GM12878 (cell line): ENCODE measurements around the gene TRAF7. TPM values are rescaled to one million over a fixed set of nuclear protein-coding genes. Genes with fewer than 3 reads are reported as not detected.

ENCODE experiments used
- ATAC-seq: fragments of 200-7000 bp; cut with Tn5 transposase; 3 replicates; pipeline ENCODE4 v1.9.1; 2020; ENCODE audit warnings: mild to moderate bottlenecking, moderate library complexity
- BruUV-seq: library from RNA; stranded (reverse); fragments of 400-500 nt; replicated peaks from 2 replicates; lab custom pipeline; 2021; lab: Mats Ljungman, UMichigan
- CTCF ChIA-PET: fragments of 300-600 bp; sonication (Branson Sonifier 250); formaldehyde crosslinking; extraction: SDS; loops from one replicate; lab custom pipeline; 2021; ENCODE audit warnings: inconsistent platforms; lab: Yijun Ruan, JAX
- POLR2A ChIA-PET: fragments of 350-600 bp; formaldehyde crosslinking; extraction: SDS; loops from one replicate; lab custom pipeline; 2021; ENCODE audit warnings: inconsistent platforms; lab: Charles Lee
- RAD21 ChIA-PET: fragments of 300-600 bp; sonication (Branson Sonifier 250); formaldehyde crosslinking; loops from one replicate; lab custom pipeline; 2023; ENCODE audit warnings: antibody characterized with exemption; ENCODE audit not compliant: unreplicated experiment; lab: Charles Lee
- SMC1A ChIA-PET: fragments of 300-600 bp; sonication (Branson Sonifier 250); formaldehyde crosslinking; loops from one replicate; lab custom pipeline; 2023; ENCODE audit not compliant: unreplicated experiment, uncharacterized antibody; lab: Charles Lee
- DNase-seq: peaks from one replicate; pipeline ENCODE4 v3.0.0-alpha.2; 2011; ENCODE audit warnings: low read depth, low spot score
- FAIRE-seq: peaks from 3 replicates; lab custom pipeline; 2011; peaks lifted over from hg19 to GRCh38; lab: Jason Lieb, UNC
- H2AFZ ChIP-seq: 2 replicates; pipeline ENCODE4 v1.6.0; 2011; ENCODE audit warnings: low read depth, low read length, control low read depth; ENCODE audit not compliant: control insufficient read depth
- H3K27ac ChIP-seq: 2 replicates; pipeline ENCODE4 v1.5.1; 2011; ENCODE audit warnings: control low read depth; ENCODE audit not compliant: control insufficient read depth, insufficient read depth
- H3K27me3 ChIP-seq, 2 experiments: replicated peaks in 1 of 2; 2 replicates each; pipeline versions ENCODE4 v1.6.0 to v1.6.1; 2011; ENCODE audit warnings: low read length in 1 of 2; ENCODE audit not compliant: control insufficient read depth in 2 of 2, insufficient read depth in 2 of 2
- H3K36me3 ChIP-seq, 2 experiments: 2 replicates each; pipeline ENCODE4 v1.5.1; 2011; ENCODE audit warnings: low read length in 1 of 2; ENCODE audit not compliant: control insufficient read depth in 2 of 2, insufficient read depth in 2 of 2
- H3K4me1 ChIP-seq: 2 replicates; pipeline ENCODE4 v1.6.1; 2011; ENCODE audit warnings: mild to moderate bottlenecking, low read length, moderate library complexity, mixed read lengths; ENCODE audit not compliant: control insufficient read depth, insufficient read depth
- H3K4me2 ChIP-seq: 2 replicates; pipeline ENCODE4 v1.6.0; 2011; ENCODE audit warnings: control low read depth; ENCODE audit not compliant: control insufficient read depth, insufficient read depth
- H3K4me3 ChIP-seq: fragments of 200-600 bp; sonication (generic); 2 replicates; pipeline ENCODE4 v1.5.1; 2016
- H3K79me2 ChIP-seq: 2 replicates; pipeline ENCODE4 v1.6.0; 2011; ENCODE audit warnings: low read length; ENCODE audit not compliant: control insufficient read depth, insufficient read depth
- H3K9ac ChIP-seq: 2 replicates; pipeline ENCODE4 v1.8.0; 2011; ENCODE audit warnings: low read length, control low read depth, mixed read lengths; ENCODE audit not compliant: control insufficient read depth, insufficient read depth
- H3K9me3 ChIP-seq: replicated peaks from 3 replicates; pipeline ENCODE4 v1.5.1; 2011; ENCODE audit warnings: mild to moderate bottlenecking, low read length; ENCODE audit not compliant: control insufficient read depth, insufficient read depth
- H4K20me1 ChIP-seq: 2 replicates; pipeline ENCODE4 v1.6.0; 2011; ENCODE audit not compliant: control insufficient read depth, insufficient read depth
- CREM ChIP-seq: IDR thresholded peaks from 2 replicates; pipeline ENCODE4 v1.6.1; 2014; ENCODE audit warnings: antibody characterized with exemption, low read depth
- ETV6 ChIP-seq, 2 experiments: fragments of 450-650 bp in 1 of 2; IDR thresholded peaks in 1 of 2; conservative IDR thresholded peaks in 1 of 2; 2 replicates each; pipeline ENCODE4 v1.6.1; 2014; ENCODE audit warnings: antibody characterized with exemption in 1 of 2, borderline replicate concordance in 1 of 2, low read depth in 1 of 2, mild to moderate bottlenecking in 1 of 2, moderate library complexity in 1 of 2
- JUNB ChIP-seq: IDR thresholded peaks from 2 replicates; pipeline ENCODE4 v1.6.1; 2016; ENCODE audit warnings: antibody characterized with exemption, mild to moderate bottlenecking
- JUND ChIP-seq: IDR thresholded peaks from 2 replicates; pipeline ENCODE4 v1.6.1; 2012; ENCODE audit warnings: low read depth, mild to moderate bottlenecking, low read length, improper control_type of control experiment, moderate library complexity
- MXI1 ChIP-seq: fragments of 150-350 bp; IDR thresholded peaks from 2 replicates; pipeline ENCODE4 v1.6.1; 2011; ENCODE audit warnings: low read depth, mild to moderate bottlenecking, inconsistent platforms, low read length, improper control_type of control experiment
- NFIC ChIP-seq: IDR thresholded peaks from 2 replicates; pipeline ENCODE4 v1.6.1; 2012; ENCODE audit warnings: low read depth, mild to moderate bottlenecking, inconsistent platforms, low read length, moderate library complexity
- NFYB ChIP-seq: IDR thresholded peaks from 2 replicates; pipeline ENCODE4 v1.6.1; 2011; ENCODE audit warnings: low read depth, mild to moderate bottlenecking, low read length, improper control_type of control experiment, moderate library complexity; ENCODE audit not compliant: insufficient read depth
- PAX5 ChIP-seq: IDR thresholded peaks from 2 replicates; pipeline ENCODE4 v1.6.1; 2011; ENCODE audit warnings: low read depth, low read length, borderline replicate concordance
- PML ChIP-seq: IDR thresholded peaks from 2 replicates; pipeline ENCODE4 v1.6.1; 2012; ENCODE audit warnings: low read length, inconsistent platforms
- SMAD5 ChIP-seq: IDR thresholded peaks from 2 replicates; pipeline ENCODE4 v1.6.1; 2016; ENCODE audit warnings: antibody characterized with exemption, low read depth
- SMARCA5 ChIP-seq: fragments of 450-650 bp; IDR thresholded peaks from 2 replicates; pipeline ENCODE4 v1.6.1; 2017; ENCODE audit warnings: mild to moderate bottlenecking
- ZNF207 ChIP-seq: fragments of 450-650 bp; IDR thresholded peaks from 2 replicates; pipeline ENCODE4 v1.6.1; 2014; ENCODE audit warnings: antibody characterized with exemption, mild to moderate bottlenecking, borderline replicate concordance
- WGBS: methylation state at CpG from one replicate; pipeline ENCODE4 v1.1.6; 2016; ENCODE audit warnings: low lambda C conversion rate; ENCODE audit not compliant: insufficient replicate concordance, insufficient coverage; ENCODE audit errors: missing lambda C conversion rate; 5-methylcytosine and 5-hydroxymethylcytosine counted together
- in situ Hi-C: fragments of 300-500 bp; cut with MboI; formaldehyde crosslinking; loops from 9 replicates; pipeline ENCODE4 v1.14.3; 2018; ENCODE audit warnings: mixed read lengths
- intact Hi-C: fragments of 100-400 bp; cut with micrococcal nuclease; formaldehyde crosslinking; loops from one replicate; pipeline ENCODE4 v1.14.2; 2022; ENCODE audit not compliant: unreplicated experiment
- polyA plus RNA-seq, 11 experiments: library from polyadenylated mRNA; depleted of rRNA in 4 of 11; unstranded in 6 of 11; stranded (reverse) in 5 of 11; fragments of >200 nt; fragmentation: Nextera tagmentation in 4 of 11; fragmentation: Illumina TruSeq in 1 of 11; extraction: Ambion mirVana in 4 of 11; extraction: Trizol in 1 of 11; gene quantifications; 1 replicate in 1 of 11; 2 replicates in 10 of 11; pipeline versions ENCODE4 v1.2.1 to v1.2.3, GENCODE V29; 2011 to 2016; ENCODE audit warnings: inconsistent platforms in 2 of 11, missing spikeins in 2 of 11, low read depth in 1 of 11
- total RNA-seq, 4 experiments: library from RNA; depleted of rRNA in 3 of 4; stranded (reverse); fragments of >200 nt in 3 of 4; fragmentation: Illumina TruSeq in 1 of 4; extraction: Trizol in 1 of 4; gene quantifications; 2 replicates each; pipeline versions ENCODE4 v1.2.1 to v1.2.3, GENCODE V29; 2013 to 2021
- TF ChIP-seq, protein P1 (sequence below): IDR thresholded peaks from 2 replicates; pipeline ENCODE4 v1.6.1; 2011; ENCODE audit warnings: borderline replicate concordance, low read depth, mild to moderate bottlenecking, moderate library complexity, low read length; ENCODE audit not compliant: insufficient read depth, poor library complexity, severe bottlenecking
- TF ChIP-seq, protein P2 (sequence below): IDR thresholded peaks from 2 replicates; pipeline ENCODE4 v1.6.1; 2012; ENCODE audit warnings: low read depth, low read length, improper control_type of control experiment

The TRAF7 gene
- total and polyA plus RNA-seq, 10 of the 15 experiments (the other 5 are each of a cell fraction or from before 2014, with no cell fraction given), result 0.61 to 87.0 (median 30.0) TPM

DNA sequence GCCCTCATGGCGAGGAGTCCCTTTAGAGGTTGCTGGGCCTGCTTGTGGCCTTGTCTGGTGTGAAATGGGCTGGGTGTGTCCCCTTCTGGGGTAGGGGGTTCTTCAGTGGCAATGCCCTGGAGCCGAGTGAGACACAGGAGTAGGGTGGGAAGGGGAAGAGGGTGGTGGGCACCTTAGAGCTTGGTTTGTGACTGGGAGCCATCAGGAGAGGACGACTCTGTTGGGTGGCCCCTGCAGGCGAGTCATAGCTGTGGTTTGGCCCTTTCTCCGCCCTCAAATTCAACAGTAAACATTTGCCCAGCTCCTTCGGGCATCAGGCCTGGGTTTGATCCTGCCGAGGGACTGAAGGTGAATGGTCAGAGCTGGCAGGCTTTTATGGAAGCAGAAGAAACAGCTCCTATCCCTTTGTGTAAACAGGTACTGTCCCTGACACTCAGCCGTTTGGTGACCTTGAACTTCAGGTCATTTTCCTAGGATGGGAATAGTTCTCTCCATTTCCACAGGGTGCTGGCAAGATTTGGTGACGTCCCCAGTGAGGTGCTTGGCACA is 70.7 kb downstream of the TRAF7 start:
- peak overlapping the region; percentile 48; the same call in 1 of the 2 replicates for H3K4me2 ChIP-seq
- RAD21 ChIA-PET, result no interaction called here
- H3K4me1 ChIP-seq, result peaks cover 5% of the 10 kb centered on the region; the same call in 1 of the 2 replicates
- no peak overlapping the region for H2AFZ ChIP-seq
- FAIRE-seq (no peak), DNase-seq (no peak), ATAC-seq (no peak)
- H3K36me3 ChIP-seq, result peaks cover 4 to 17% of the 10 kb centered on the region in 2 experiments; a peak in 3 of 4 replicates
- H3K9ac ChIP-seq, result no peak overlapping the region
- H3K27me3 ChIP-seq, result no peaks in the 10 kb centered on the region
- no peak overlapping the region for H3K4me3 ChIP-seq
- CTCF ChIA-PET, result interaction anchor here (1.1 to 1.6 kb wide), 2 partner anchors 25 to 171 kb away, joined by 3 read pairs; partner anchors contain the start of gene ECI1
- POLR2A ChIA-PET, result interaction anchor here (2.1 kb wide), 1 partner anchor 12 kb away, joined by 7 read pairs; the partner anchor contains the start of gene PGP
- H3K27ac ChIP-seq, result no peak overlapping the region
- in situ Hi-C loops (no loop called here), intact Hi-C loops (no loop called here)
- no TSS peak for BruUV-seq
- peaks cover 27% of the 10 kb centered on the region for H3K79me2 ChIP-seq
- SMC1A ChIA-PET, result interaction anchor here (1.6 kb wide), 1 partner anchor 26 kb away, joined by 3 read pairs; the partner anchor contains the start of gene ECI1
- no peaks in the 10 kb centered on the region for H3K9me3 ChIP-seq
- TF ChIP-seq ZNF207 (no peak), ETV6 (conservative IDR thresholded peaks at IDR 0.05 in 1 of 2, IDR thresholded peaks at IDR 0.05 in 1 of 2; ENCODE audit: borderline replicate concordance in 1 of 2, low read depth in 1 of 2) (no peak), JUND (no peak), CREM (no peak), PAX5 (no peak), SMARCA5 (no peak), NFYB (no peak), JUNB (no peak), NFIC (no peak), SMAD5 (no peak), PML (no peak), MXI1 (no peak)
- TF ChIP-seq, protein P1, sequence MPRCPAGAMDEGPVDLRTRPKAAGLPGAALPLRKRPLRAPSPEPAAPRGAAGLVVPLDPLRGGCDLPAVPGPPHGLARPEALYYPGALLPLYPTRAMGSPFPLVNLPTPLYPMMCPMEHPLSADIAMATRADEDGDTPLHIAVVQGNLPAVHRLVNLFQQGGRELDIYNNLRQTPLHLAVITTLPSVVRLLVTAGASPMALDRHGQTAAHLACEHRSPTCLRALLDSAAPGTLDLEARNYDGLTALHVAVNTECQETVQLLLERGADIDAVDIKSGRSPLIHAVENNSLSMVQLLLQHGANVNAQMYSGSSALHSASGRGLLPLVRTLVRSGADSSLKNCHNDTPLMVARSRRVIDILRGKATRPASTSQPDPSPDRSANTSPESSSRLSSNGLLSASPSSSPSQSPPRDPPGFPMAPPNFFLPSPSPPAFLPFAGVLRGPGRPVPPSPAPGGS, result no peak
- TF ChIP-seq, protein P2, sequence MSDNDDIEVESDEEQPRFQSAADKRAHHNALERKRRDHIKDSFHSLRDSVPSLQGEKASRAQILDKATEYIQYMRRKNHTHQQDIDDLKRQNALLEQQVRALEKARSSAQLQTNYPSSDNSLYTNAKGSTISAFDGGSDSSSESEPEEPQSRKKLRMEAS, result no peak
- H4K20me1 ChIP-seq, result no peaks in the 10 kb centered on the region
- WGBS, result 62% methylated on average over 9 of the region's 9 CpGs
